HL-60 (cell line): ENCODE results near the gene PTGS1.
A peak's percentile ranks its signal among the peaks of the same experiment; 100 is the strongest.

Experiments
- DNase-seq, 2 experiments: peaks; one replicate each; pipeline ENCODE4 v3.0.0-alpha.2; 2010 to 2020; ENCODE audit warnings: low read depth in 1 of 2, low spot score in 1 of 2
- H3K27ac ChIP-seq: fragments of 250-450 bp; sonication (Bioruptor Pico); replicated peaks from 2 replicates; pipeline ENCODE4 v1.5.1; 2020; ENCODE audit warnings: mild to moderate bottlenecking, moderate library complexity
- H3K27me3 ChIP-seq: fragments of 250-450 bp; sonication (Bioruptor Pico); 2 replicates; pipeline ENCODE4 v1.5.1; 2021; ENCODE audit warnings: mild to moderate bottlenecking, moderate library complexity; ENCODE audit not compliant: insufficient read depth, poor library complexity, severe bottlenecking
- H3K4me3 ChIP-seq: replicated peaks from 2 replicates; pipeline ENCODE4 v1.5.1; 2011; ENCODE audit warnings: mild to moderate bottlenecking, control low read depth, low read length; ENCODE audit not compliant: insufficient read depth
- CTCF ChIP-seq: IDR thresholded peaks from one replicate; pipeline ENCODE4 v1.5.1; 2011; ENCODE audit warnings: low read length, control low read depth, inconsistent platforms; ENCODE audit not compliant: insufficient read depth
- GABPA ChIP-seq: IDR thresholded peaks from 2 replicates; pipeline ENCODE4 v1.6.1; 2012; ENCODE audit warnings: low read depth
- POLR2AphosphoS5 ChIP-seq: IDR thresholded peaks from 2 replicates; pipeline ENCODE4 v1.6.1; 2012; ENCODE audit warnings: low read depth
- REST ChIP-seq: IDR thresholded peaks from 2 replicates; pipeline ENCODE4 v1.6.1; 2012; ENCODE audit warnings: low read depth; ENCODE audit not compliant: insufficient replicate concordance
- SPI1 ChIP-seq: IDR thresholded peaks from 2 replicates; pipeline ENCODE4 v1.6.1; 2012; ENCODE audit warnings: low read depth, mild to moderate bottlenecking, borderline replicate concordance

The PTGS1 gene

GRCh38 chr9:122389195-122389594 lies 18.4 kb downstream of the PTGS1 start:
- H3K4me3 ChIP-seq = no peak overlapping the region
- H3K27ac ChIP-seq = no peak overlapping the region
- no peak for DNase-seq
- no peak for TF ChIP-seq REST
- TF ChIP-seq CTCF = no peak
- TF ChIP-seq GABPA = no peak
- no peak for TF ChIP-seq SPI1
- TF ChIP-seq POLR2AphosphoS5 = no peak
- no peaks in the 10 kb centered on the region for H3K27me3 ChIP-seq

GRCh38 chr9:122389799-122390481 lies 19.1 kb downstream of the PTGS1 start:
- peak in 1 of 2 experiments; percentile 52 for DNase-seq
- Histone ChIP-seq H3K27ac (peak overlapping the region; percentile 12; the same call in 1 of the 2 replicates), H3K4me3 (no peak overlapping the region)

More at GRCh38 chr9:122389799-122390481, 19.1 kb downstream of the PTGS1 start:
- no peak for TF ChIP-seq POLR2AphosphoS5
- no peak for TF ChIP-seq SPI1
- TF ChIP-seq CTCF = no peak
- no peak for TF ChIP-seq REST
- no peak for TF ChIP-seq GABPA
- no peaks in the 10 kb centered on the region for H3K27me3 ChIP-seq
